ENCODE measurements around the gene MYRIP.

GRCh38 chr3:39980058-39980457, 170.6 kb downstream of the MYRIP start:
- TF ChIP-seq, protein P1, sequence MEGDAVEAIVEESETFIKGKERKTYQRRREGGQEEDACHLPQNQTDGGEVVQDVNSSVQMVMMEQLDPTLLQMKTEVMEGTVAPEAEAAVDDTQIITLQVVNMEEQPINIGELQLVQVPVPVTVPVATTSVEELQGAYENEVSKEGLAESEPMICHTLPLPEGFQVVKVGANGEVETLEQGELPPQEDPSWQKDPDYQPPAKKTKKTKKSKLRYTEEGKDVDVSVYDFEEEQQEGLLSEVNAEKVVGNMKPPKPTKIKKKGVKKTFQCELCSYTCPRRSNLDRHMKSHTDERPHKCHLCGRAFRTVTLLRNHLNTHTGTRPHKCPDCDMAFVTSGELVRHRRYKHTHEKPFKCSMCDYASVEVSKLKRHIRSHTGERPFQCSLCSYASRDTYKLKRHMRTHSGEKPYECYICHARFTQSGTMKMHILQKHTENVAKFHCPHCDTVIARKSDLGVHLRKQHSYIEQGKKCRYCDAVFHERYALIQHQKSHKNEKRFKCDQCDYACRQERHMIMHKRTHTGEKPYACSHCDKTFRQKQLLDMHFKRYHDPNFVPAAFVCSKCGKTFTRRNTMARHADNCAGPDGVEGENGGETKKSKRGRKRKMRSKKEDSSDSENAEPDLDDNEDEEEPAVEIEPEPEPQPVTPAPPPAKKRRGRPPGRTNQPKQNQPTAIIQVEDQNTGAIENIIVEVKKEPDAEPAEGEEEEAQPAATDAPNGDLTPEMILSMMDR (IDR thresholded peaks at IDR 0.05) = no peak
- no peak for TF ChIP-seq POLR2A (IDR thresholded peaks at IDR 0.05)

Data from thyroid gland (tissue), 4 donors.